ENCODE results near the gene INMT. TPM values are rescaled to one million over a fixed set of nuclear protein-coding genes. Genes with fewer than 3 reads are reported as not detected.

Gene INMT
- total RNA-seq (2021; fragmentation: NEBNext Ultra II Directional; extraction: Animal tissue kit (Norgen Biotek cat#: 25700)) (0.60 and 0.84 TPM in 2 replicates), polyA plus RNA-seq (2011; rRNA removed) (0.94 and 1.2 TPM in 2 replicates), polyA minus RNA-seq (2011; rRNA and poly(A)+ RNA removed) (1.1 and 1.9 TPM in 2 replicates)
- polyA plus RNA-seq (2011; cell fraction: cytosol; rRNA removed), result 1.8 TPM
- 4.0 TPM for polyA plus RNA-seq (2011; cell fraction: nucleus; rRNA removed)
- polyA plus RNA-seq (2012, experiment 1 of 2), result 0.71 to 2.0 TPM (median 1.0 TPM) in 4 replicates
- 0.22 TPM for polyA plus RNA-seq (2012, experiment 2 of 2)
- polyA plus RNA-seq (2013, experiment 1 of 2), result 0.39 TPM
- 0.11 TPM for polyA plus RNA-seq (2013, experiment 2 of 2)
- polyA minus RNA-seq (2011; cell fraction: cytosol; rRNA and poly(A)+ RNA removed), result 0.73 TPM
- 2.9 TPM for polyA minus RNA-seq (2011; cell fraction: nucleus; rRNA and poly(A)+ RNA removed)
- long read RNA-seq, experiment 1, result 0 reads
- long read RNA-seq, experiment 2, result 0 reads

DNA sequence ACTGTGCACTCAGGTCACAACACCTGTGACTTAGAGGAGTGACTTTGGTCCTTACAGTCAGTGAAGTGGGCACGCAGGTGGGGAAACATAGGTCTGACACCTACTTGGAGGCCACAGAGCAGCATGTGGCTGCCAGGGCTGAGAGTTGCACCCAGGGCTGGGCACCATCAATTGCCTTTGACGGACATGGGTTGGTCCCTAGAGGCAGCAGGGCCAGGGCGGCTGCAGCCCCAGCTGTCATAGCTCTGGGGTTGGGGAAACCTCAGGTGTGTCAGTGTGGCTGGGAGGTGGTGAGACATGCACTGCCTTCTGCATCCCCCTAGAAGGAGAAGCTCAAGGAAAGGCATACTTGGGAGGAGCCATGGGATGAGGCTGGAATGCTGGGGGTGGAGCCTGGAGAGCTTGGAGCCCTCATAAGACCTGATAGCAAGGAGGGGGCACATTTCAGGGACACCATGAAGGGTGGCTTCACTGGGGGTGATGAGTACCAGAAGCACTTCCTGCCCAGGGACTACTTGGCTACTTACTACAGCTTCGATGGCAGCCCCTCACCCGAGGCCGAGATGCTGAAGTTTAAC lies at the start of gene INMT:
TSS of gene INMT (plus strand) at position 440 of the 578 bp plus-strand sequence. CDS start at position 456, 16 bp downstream.
- Histone ChIP-seq H4K8ac (ENCODE audit: extremely low read depth, insufficient read depth, low read length) (no peak within 1 kb of the TSS), H2BK5ac (ENCODE audit: low read depth, low read length) (no peak within 1 kb of the TSS), H2BK15ac (ENCODE audit: low read length) (no peak within 1 kb of the TSS), H3K4me2 (ENCODE audit: insufficient read depth in 1 of 2, low read depth in 2 of 2, low read length in 2 of 2) (no peak within 1 kb of the TSS), H3K9me3 (ENCODE audit: insufficient read depth in 2 of 2, low read depth in 1 of 2, low read length in 1 of 2) (no peaks in the 10 kb centered on the region; a peak in 1 of 4 replicates), H3K79me2 (ENCODE audit: control insufficient read depth in 1 of 2, insufficient read depth in 2 of 2, low read length in 2 of 2) (no peaks in the 10 kb centered on the region), H3K23ac (ENCODE audit: insufficient read length) (no peak within 1 kb of the TSS), H2AK5ac (ENCODE audit: low read depth, low read length) (no peak within 1 kb of the TSS), H2AFZ (ENCODE audit: low read length) (no peak within 1 kb of the TSS), H2BK12ac (ENCODE audit: low read depth, low read length) (no peak within 1 kb of the TSS), H3K36me3 (ENCODE audit: control insufficient read depth in 2 of 4, insufficient read depth in 4 of 4, low read length in 3 of 4) (no peaks in the 10 kb centered on the region), H3K4me3 (ENCODE audit: extremely low read depth in 1 of 4, insufficient read depth in 2 of 4, low read depth in 3 of 4, low read length in 4 of 4) (no peak within 1 kb of the TSS), H3K4ac (replicated peaks; ENCODE audit: insufficient read length, low read depth, low read length) (no peak within 1 kb of the TSS), H4K5ac (ENCODE audit: insufficient read length, low read depth, low read length) (no peak within 1 kb of the TSS), H4K91ac (replicated peaks; ENCODE audit: insufficient read length, low read length) (no peak within 1 kb of the TSS), H3K27me3 (replicated peaks in 1 of 4; ENCODE audit: control insufficient read depth in 3 of 4, extremely low read depth in 1 of 4, insufficient read depth in 3 of 4, low read length in 3 of 4) (no peaks in the 10 kb centered on the region; a peak in 1 of 7 replicates), H4K20me1 (replicated peaks in 1 of 2; ENCODE audit: control insufficient read depth in 1 of 2, insufficient read depth in 2 of 2, low read length in 2 of 2) (peaks cover 0 to 5% of the 10 kb centered on the region in 2 experiments), H3K18ac (ENCODE audit: extremely low read depth, low read length) (no peak within 1 kb of the TSS), H3K14ac (ENCODE audit: insufficient read length) (no peak within 1 kb of the TSS), H3K4me1 (replicated peaks in 1 of 4; ENCODE audit: control insufficient read depth in 3 of 4, insufficient read depth in 4 of 4, low read length in 3 of 4) (no peaks in the 10 kb centered on the region; a peak in 1 of 7 replicates), H2BK20ac (ENCODE audit: low read length) (no peak within 1 kb of the TSS), H3K9ac (replicated peaks in 1 of 4; ENCODE audit: extremely low read depth in 1 of 4, low read depth in 3 of 4, low read length in 3 of 4) (no peak within 1 kb of the TSS), H3K79me1 (ENCODE audit: low read depth, low read length) (no peaks in the 10 kb centered on the region), H3K23me2 (ENCODE audit: low read depth, low read length) (peaks cover 6% of the 10 kb centered on the region; the same call in 1 of the 2 replicates), H3K27ac (ENCODE audit: low read depth, low read length) (no peak within 1 kb of the TSS), H2BK120ac (replicated peaks; ENCODE audit: low read depth, low read length) (no peak within 1 kb of the TSS), H3K56ac (replicated peaks; ENCODE audit: insufficient read length, low read depth, low read length) (no peak within 1 kb of the TSS)
- 83% methylated on average over 6 of the region's 6 CpGs; no CpG with 5 or more reads in 1 of the 2 experiments for WGBS, 2 experiments (ENCODE audit: extremely low coverage in 1 of 2, insufficient coverage in 1 of 2, insufficient read length in 1 of 2, insufficient replicate concordance in 2 of 2, low coverage in 1 of 2, low lambda C conversion rate in 2 of 2, missing lambda C conversion rate in 1 of 2)
- FAIRE-seq, result no peak
- ChIA-PET POLR2A (ENCODE audit: partially characterized antibody) (no interaction called here), CTCF (ENCODE audit: partially characterized antibody) (interaction anchor here (1.1 to 4.0 kb wide), 3 partner anchors 12 to 39 kb away, joined by 3 to 21 read pairs (median 4); no protein-coding TSS in a partner anchor)
- DNase-seq (ENCODE audit: low read depth in 1 of 2, low spot score in 2 of 2), result no peak
- TF ChIP-seq SP2 (IDR thresholded peaks at IDR 0.05; ENCODE audit: low read length) (no peak), JUN (IDR thresholded peaks at IDR 0.05; ENCODE audit: low read depth, low read length) (no peak), MAFK (IDR thresholded peaks at IDR 0.05; ENCODE audit: low read depth, low read length) (no peak), RFX5 (IDR thresholded peaks at IDR 0.05; ENCODE audit: borderline replicate concordance, low read depth, low read length) (no peak), TEAD4 (IDR thresholded peaks at IDR 0.05; ENCODE audit: low read depth, low read length) (0 out of 2 replicates have a peak, but pooled peaks have one; percentile 12)
- TF ChIP-seq, protein P1, sequence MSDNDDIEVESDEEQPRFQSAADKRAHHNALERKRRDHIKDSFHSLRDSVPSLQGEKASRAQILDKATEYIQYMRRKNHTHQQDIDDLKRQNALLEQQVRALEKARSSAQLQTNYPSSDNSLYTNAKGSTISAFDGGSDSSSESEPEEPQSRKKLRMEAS (IDR thresholded peaks at IDR 0.05), result no peak
